ENCODE measurements around the gene TLR8.

TLR8 gene

GRCh38 chrX:12970691-12971202, 64.3 kb downstream of the TLR8 start:
- DNase-seq: peak; percentile 14

- DNase-seq: no peak
These were observed 65.0 kb downstream of the TLR8 start for GRCh38 chrX:12971282-12972003.

- DNase-seq: no peak
These were observed 65.8 kb downstream of the TLR8 start for GRCh38 chrX:12972243-12972642.
